A673 (cell line): ENCODE data around the gene NCK1.

ENCODE experiments used
- CTCF ChIP-seq: fragments of 300-800, 200-600 bp; sonication (generic); conservative IDR thresholded peaks from 2 replicates; pipeline ENCODE4 v1.5.1; 2017; ENCODE audit warnings: low read depth, mild to moderate bottlenecking, antibody characterized with exemption, low read length, moderate library complexity, mixed read lengths
- EZH2 ChIP-seq: fragments of 200-600 bp; sonication (generic); IDR thresholded peaks from 2 replicates; pipeline ENCODE4 v1.6.1; 2017; ENCODE audit warnings: borderline replicate concordance, low read depth, mild to moderate bottlenecking, mixed read lengths, antibody characterized with exemption, low read length; ENCODE audit not compliant: poor library complexity, severe bottlenecking

GRCh38 chr3:136984837-136985236 is 122.8 kb downstream of the NCK1 start:
- no peak for TF ChIP-seq CTCF
- TF ChIP-seq EZH2, result no peak
